Spleen (tissue), 7 donors: ENCODE measurements around the gene RAB1A.

ENCODE experiments used
- CTCF ChIP-seq, 11 experiments: fragments of 200-600 bp in 7 of 11; fragments of 450-650 bp in 4 of 11; sonication (generic) in 4 of 11; IDR thresholded peaks in 8 of 11; conservative IDR thresholded peaks in 3 of 11; 1 replicate in 7 of 11; 2 replicates in 4 of 11; pipeline versions ENCODE4 v1.4.0 to v1.8.0; 2016 to 2021; ENCODE audit warnings: antibody characterized with exemption in 11 of 11, inconsistent platforms in 4 of 11, mild to moderate bottlenecking in 1 of 11
- POLR2A ChIP-seq, 3 donors: fragments of 450-650 bp; IDR thresholded peaks; one replicate each; pipeline ENCODE4 v1.5.1; 2017; ENCODE audit warnings: antibody characterized with exemption in 3 of 3, mild to moderate bottlenecking in 1 of 3
- POLR2AphosphoS5 ChIP-seq, 3 donors: sonication (generic); formaldehyde crosslinking; IDR thresholded peaks; one replicate each; pipeline ENCODE4 v1.5.1; 2017; ENCODE audit warnings: antibody characterized with exemption in 3 of 3
- donor health status: DM: no; HTN: no; CAD: no; lungs with moderate emphysema.
- donor health status: DM: no; HTN: no; CAD: no.
- donor health status: DM: no; HTN: no; CAD: no.

- TF ChIP-seq POLR2A (IDR thresholded peaks at IDR 0.05) (no peak), CTCF (IDR thresholded peaks at IDR 0.05 in 8 of 11, conservative IDR thresholded peaks at IDR 0.05 in 3 of 11) (no peak), POLR2AphosphoS5 (IDR thresholded peaks at IDR 0.05) (no peak)
Measured at GRCh38 chr2:65134158-65134557, 4.3 kb upstream of the RAB1A start.
